Large intestine (tissue), 3 donors: ENCODE results near the gene PIK3CD. TPM values are rescaled to one million over a fixed set of nuclear protein-coding genes. Genes with fewer than 3 reads are reported as not detected.
A peak's percentile ranks its signal among the peaks of the same experiment; 100 is the strongest.

Source experiments
- DNase-seq, 2 donors: peaks; one replicate each; pipeline versions ENCODE4 v3.0.0 to v3.0.0-alpha.2; 2013
- H3K27ac ChIP-seq: one replicate; pipeline ENCODE4 v1.5.1; 2013; ENCODE audit warnings: low read length
- H3K27me3 ChIP-seq: 2 replicates; pipeline ENCODE4 v1.6.1; 2013; ENCODE audit warnings: low read length; ENCODE audit not compliant: control insufficient read depth, insufficient read depth
- H3K36me3 ChIP-seq: 2 replicates; pipeline ENCODE4 v1.6.1; 2013; ENCODE audit warnings: low read length; ENCODE audit not compliant: control insufficient read depth, insufficient read depth
- H3K4me1 ChIP-seq: one replicate; pipeline ENCODE4 v1.6.1; 2013; ENCODE audit warnings: low read length; ENCODE audit not compliant: control insufficient read depth, insufficient read depth
- H3K4me3 ChIP-seq: one replicate; pipeline ENCODE4 v1.5.1; 2013; ENCODE audit warnings: low read length
- H3K9me3 ChIP-seq: one replicate; pipeline ENCODE4 v1.6.1; 2013; ENCODE audit warnings: mild to moderate bottlenecking, low read depth, low read length, moderate library complexity; ENCODE audit not compliant: control insufficient read depth
- WGBS: methylation state at CpG from one replicate; pipeline ENCODE4 v1.1.5; 2013; ENCODE audit warnings: low lambda C conversion rate; ENCODE audit not compliant: insufficient coverage; 5-methylcytosine and 5-hydroxymethylcytosine counted together
- polyA plus RNA-seq: library from polyadenylated mRNA; unstranded; fragments of 120-200 nt; gene quantifications from one replicate; pipeline ENCODE4 v1.2.1, GENCODE V29; 2013

The PIK3CD gene
- polyA plus RNA-seq, 1 donor, result 16.1 TPM

DNA sequence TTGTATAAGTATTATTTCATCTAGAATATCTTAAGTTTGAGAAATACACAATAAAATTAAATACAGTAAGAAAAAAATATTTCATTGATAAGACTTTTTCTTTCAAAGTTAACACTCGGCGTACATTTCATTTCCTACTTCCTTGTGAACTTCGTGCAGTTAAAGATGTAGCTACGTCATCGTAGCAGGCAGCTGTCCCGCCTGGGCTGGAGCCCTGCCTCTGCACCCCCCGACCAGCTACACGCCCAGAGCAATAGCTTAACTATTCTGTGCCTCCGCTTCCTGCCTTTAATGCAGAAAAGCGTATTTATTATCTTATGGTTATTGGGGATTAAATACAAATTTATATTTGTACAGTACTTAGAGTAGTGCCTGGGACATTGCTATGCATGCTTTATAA is 118.8 kb downstream of the PIK3CD start:
- Histone ChIP-seq H3K4me3 (no peak overlapping the region), H3K4me1 (no peaks in the 10 kb centered on the region), H3K36me3 (peaks cover 11% of the 10 kb centered on the region), H3K27ac (peak overlapping the region; percentile 27), H3K9me3 (no peaks in the 10 kb centered on the region), H3K27me3 (no peaks in the 10 kb centered on the region)
- 60% methylated on average over 2 of the region's 10 CpGs for WGBS
- DNase-seq, result peak; percentile 72 to 81

DNA sequence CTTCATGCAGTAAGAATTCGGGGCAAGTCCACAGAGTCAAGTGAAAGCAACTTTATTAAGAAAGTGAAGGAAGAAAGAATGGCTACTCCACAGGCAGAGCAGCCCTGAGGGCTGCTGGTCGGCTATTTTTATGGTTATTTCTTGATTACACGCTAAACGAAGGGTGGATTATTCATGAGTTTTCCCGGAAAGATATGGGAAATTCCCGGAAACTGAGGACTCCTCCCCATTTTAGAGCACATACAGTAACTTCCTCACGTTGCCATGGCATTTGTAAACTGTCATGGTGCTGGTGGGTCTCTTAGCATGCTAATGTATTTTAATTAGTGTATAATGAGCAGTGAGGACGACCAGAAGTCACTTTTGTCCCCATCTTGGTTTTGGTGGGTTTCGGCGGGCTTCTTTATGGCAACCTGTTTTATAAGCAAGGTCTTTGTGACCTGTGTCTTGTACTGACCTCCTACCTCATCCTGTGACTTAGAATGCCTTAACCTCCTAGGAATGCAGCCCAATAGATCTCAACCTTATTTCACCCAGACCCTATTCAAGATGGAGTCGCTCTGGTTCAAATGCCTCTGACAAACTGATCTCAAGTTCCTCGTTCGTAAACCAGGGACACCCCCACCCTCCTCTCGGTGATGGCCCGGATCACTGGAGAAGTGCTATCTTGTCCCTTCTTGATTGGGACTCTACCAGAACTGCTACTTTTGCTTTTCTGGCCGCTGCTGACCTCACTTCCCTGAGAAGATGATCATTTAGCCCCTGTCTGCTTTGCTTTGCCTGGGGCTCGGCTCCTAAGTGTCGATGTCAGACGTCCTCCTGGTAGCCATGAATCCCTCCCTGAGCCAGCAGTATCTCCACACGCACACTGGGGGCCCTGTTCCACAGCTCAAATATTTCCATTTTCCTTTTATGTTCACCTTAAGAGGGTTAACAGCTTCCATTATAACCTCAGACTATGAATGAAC is 123.5 kb downstream of the PIK3CD start:
- Histone ChIP-seq H3K27me3 (no peaks in the 10 kb centered on the region), H3K27ac (no peak overlapping the region), H3K36me3 (peaks cover 11% of the 10 kb centered on the region), H3K4me3 (no peak overlapping the region), H3K9me3 (no peaks in the 10 kb centered on the region), H3K4me1 (no peaks in the 10 kb centered on the region)
- no peak for DNase-seq
- 80% methylated on average over 1 of the region's 20 CpGs for WGBS

DNA sequence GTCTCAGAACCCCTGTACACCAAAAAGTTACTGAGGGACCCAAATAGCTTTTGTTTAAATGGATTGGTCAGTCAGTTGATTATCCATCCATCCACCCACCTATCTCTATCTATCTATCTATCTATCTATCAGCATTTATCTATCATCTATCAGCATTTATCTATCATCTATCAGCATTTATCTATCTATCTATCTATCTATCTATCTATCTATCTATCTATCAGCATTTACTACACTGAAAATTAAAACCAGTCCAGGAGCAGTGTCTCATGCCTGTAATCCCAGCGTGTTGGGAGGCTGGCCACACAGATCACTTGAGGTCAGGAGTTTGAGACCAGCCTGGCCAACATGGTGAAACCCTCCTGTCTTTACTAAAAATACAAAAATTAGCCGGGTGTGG is 125.2 kb downstream of the PIK3CD start:
- Histone ChIP-seq H3K36me3 (peaks cover 11% of the 10 kb centered on the region), H3K27ac (no peak overlapping the region), H3K27me3 (no peaks in the 10 kb centered on the region), H3K9me3 (no peaks in the 10 kb centered on the region), H3K4me1 (no peaks in the 10 kb centered on the region), H3K4me3 (no peak overlapping the region)
- no peak for DNase-seq
- WGBS, result no CpG with 5 or more reads among the region's 2 CpGs

Other genes with a start within 250 kb of the PIK3CD start
- 6.0 TPM for gene SLC25A33, start 112.3 kb upstream of the PIK3CD start, polyA plus RNA-seq
- gene TMEM201, start 62.8 kb upstream of the PIK3CD start, polyA plus RNA-seq, result 10.5 TPM
- gene CLSTN1, start 172.2 kb downstream of the PIK3CD start, polyA plus RNA-seq, result 66.2 TPM